Fibroblast of lung (primary cell): Measurements from ENCODE around the gene HIGD2A.

ENCODE experiments used
- EZH2 ChIP-seq: IDR thresholded peaks from 2 replicates; pipeline ENCODE4 v1.5.1; 2012; ENCODE audit warnings: low read length, control low read depth, mild to moderate bottlenecking; ENCODE audit errors: missing control alignments
- TF ChIP-seq, protein P1 (sequence below), 2 donors: IDR thresholded peaks in 1 of 2; conservative IDR thresholded peaks in 1 of 2; 1 replicate in 1 of 2; 2 replicates in 1 of 2; pipeline ENCODE4 v1.5.1; 2011 to 2012; ENCODE audit warnings: low read length in 2 of 2, control low read depth in 1 of 2, inconsistent platforms in 1 of 2, low read depth in 1 of 2, mild to moderate bottlenecking in 1 of 2

DNA sequence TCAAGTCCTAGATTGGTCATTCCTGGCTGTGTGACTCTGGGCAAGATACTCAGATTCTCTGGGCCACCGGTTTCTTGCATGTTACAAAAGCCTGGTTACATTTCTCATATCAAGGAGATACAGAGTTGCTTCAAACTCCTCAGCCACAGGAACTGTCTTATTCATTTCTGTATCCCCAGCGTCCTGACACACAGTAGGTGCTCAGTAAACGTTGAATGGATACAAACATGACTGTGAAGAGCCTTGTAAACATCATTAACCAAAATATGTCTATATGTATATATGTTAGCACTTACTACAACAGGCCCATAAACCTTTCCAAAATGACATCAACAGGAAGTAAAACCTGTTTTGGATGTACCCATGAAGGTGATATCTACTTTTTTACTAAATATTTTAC, 26.2 kb downstream of the HIGD2A start:
- TF ChIP-seq, protein P1, sequence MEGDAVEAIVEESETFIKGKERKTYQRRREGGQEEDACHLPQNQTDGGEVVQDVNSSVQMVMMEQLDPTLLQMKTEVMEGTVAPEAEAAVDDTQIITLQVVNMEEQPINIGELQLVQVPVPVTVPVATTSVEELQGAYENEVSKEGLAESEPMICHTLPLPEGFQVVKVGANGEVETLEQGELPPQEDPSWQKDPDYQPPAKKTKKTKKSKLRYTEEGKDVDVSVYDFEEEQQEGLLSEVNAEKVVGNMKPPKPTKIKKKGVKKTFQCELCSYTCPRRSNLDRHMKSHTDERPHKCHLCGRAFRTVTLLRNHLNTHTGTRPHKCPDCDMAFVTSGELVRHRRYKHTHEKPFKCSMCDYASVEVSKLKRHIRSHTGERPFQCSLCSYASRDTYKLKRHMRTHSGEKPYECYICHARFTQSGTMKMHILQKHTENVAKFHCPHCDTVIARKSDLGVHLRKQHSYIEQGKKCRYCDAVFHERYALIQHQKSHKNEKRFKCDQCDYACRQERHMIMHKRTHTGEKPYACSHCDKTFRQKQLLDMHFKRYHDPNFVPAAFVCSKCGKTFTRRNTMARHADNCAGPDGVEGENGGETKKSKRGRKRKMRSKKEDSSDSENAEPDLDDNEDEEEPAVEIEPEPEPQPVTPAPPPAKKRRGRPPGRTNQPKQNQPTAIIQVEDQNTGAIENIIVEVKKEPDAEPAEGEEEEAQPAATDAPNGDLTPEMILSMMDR (conservative IDR thresholded peaks at IDR 0.05 in 1 of 2, IDR thresholded peaks at IDR 0.05 in 1 of 2; ENCODE audit: low read depth in 1 of 2, low read length in 2 of 2) = no peak
- no peak for TF ChIP-seq EZH2
